ENCODE measurements around the gene ITGB1BP1.

DNA sequence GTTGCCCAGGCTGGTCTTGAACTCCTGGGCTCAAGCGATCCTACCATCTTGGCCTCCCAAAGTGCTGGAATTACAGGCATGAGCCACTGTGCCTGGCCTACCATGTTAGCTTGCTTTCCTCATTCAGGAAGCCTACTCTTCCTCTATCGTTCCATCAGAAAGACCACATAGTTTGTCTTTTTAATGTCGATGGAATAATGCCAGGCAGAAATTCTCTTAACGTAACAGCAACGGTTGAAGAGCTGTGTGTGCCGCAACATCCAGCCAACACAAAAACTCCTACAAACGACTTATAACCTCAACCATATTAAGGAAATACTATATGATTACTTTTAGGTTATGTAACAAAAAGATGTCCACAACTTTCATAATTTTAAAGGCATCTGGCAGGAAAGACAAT, 10.5 kb downstream of the ITGB1BP1 start:
- TF ChIP-seq, protein P1, sequence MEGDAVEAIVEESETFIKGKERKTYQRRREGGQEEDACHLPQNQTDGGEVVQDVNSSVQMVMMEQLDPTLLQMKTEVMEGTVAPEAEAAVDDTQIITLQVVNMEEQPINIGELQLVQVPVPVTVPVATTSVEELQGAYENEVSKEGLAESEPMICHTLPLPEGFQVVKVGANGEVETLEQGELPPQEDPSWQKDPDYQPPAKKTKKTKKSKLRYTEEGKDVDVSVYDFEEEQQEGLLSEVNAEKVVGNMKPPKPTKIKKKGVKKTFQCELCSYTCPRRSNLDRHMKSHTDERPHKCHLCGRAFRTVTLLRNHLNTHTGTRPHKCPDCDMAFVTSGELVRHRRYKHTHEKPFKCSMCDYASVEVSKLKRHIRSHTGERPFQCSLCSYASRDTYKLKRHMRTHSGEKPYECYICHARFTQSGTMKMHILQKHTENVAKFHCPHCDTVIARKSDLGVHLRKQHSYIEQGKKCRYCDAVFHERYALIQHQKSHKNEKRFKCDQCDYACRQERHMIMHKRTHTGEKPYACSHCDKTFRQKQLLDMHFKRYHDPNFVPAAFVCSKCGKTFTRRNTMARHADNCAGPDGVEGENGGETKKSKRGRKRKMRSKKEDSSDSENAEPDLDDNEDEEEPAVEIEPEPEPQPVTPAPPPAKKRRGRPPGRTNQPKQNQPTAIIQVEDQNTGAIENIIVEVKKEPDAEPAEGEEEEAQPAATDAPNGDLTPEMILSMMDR (IDR thresholded peaks at IDR 0.05 in 8 of 11, conservative IDR thresholded peaks at IDR 0.05 in 3 of 11) = no peak
- TF ChIP-seq POLR2AphosphoS5 (IDR thresholded peaks at IDR 0.05) = no peak

Measured in spleen (tissue), 7 donors.